ENCODE results near the gene CTNND2.

The CTNND2 gene

GRCh38 chr5:11483630-11484029, 420.6 kb downstream of the CTNND2 start:
- no peak overlapping the region for H3K27ac ChIP-seq (ENCODE audit: low read length, poor library complexity, severe bottlenecking)
- H3K27me3 ChIP-seq (ENCODE audit: control insufficient read depth in 1 of 2, insufficient read depth in 1 of 2, low read length in 2 of 2): no peaks in the 10 kb centered on the region
- H3K9me3 ChIP-seq (ENCODE audit: control insufficient read depth, low read length): no peaks in the 10 kb centered on the region
- H3K79me1 ChIP-seq (replicated peaks; ENCODE audit: low read length, poor library complexity, severe bottlenecking): no peaks in the 10 kb centered on the region
- no peak overlapping the region for H3K4me3 ChIP-seq (ENCODE audit: insufficient read depth in 1 of 2, low read depth in 1 of 2, low read length in 2 of 2)
- H2BK15ac ChIP-seq (ENCODE audit: low read depth, poor library complexity, severe bottlenecking): no peak overlapping the region
- H3K14ac ChIP-seq (ENCODE audit: low read length in 2 of 2): no peak overlapping the region
- H2AK5ac ChIP-seq (ENCODE audit: low read length, severe bottlenecking): no peak overlapping the region
- H2BK12ac ChIP-seq (ENCODE audit: low read length in 2 of 2): no peak overlapping the region
- no peaks in the 10 kb centered on the region for H3K36me3 ChIP-seq (ENCODE audit: control insufficient read depth in 1 of 2, insufficient read depth in 2 of 2, low read depth in 1 of 2, low read length in 2 of 2)
- H3K23ac ChIP-seq (ENCODE audit: low read length in 2 of 2): no peak overlapping the region
- H2BK5ac ChIP-seq (ENCODE audit: low read depth, low read length, poor library complexity, severe bottlenecking): no peak overlapping the region
- H4K8ac ChIP-seq (ENCODE audit: low read length): no peak overlapping the region
- H3K9ac ChIP-seq (ENCODE audit: low read length): no peak overlapping the region
- no peak overlapping the region for H4K91ac ChIP-seq (ENCODE audit: low read length)
- H3K4me1 ChIP-seq (ENCODE audit: control insufficient read depth, insufficient read depth, low read depth, low read length): no peaks in the 10 kb centered on the region
- H3K4ac ChIP-seq (ENCODE audit: low read depth in 1 of 2, low read length in 2 of 2): no peak overlapping the region
- DNase-seq: peak; percentile 11
- 41% methylated on average over 5 of the region's 5 CpGs for WGBS
- no peak overlapping the region for H3K18ac ChIP-seq (ENCODE audit: low read depth in 1 of 2, low read length in 2 of 2)
- H2BK120ac ChIP-seq (ENCODE audit: low read depth, low read length): no peak overlapping the region
- H2AFZ ChIP-seq (ENCODE audit: low read depth, low read length): no peak overlapping the region
- no peak overlapping the region for H3K4me2 ChIP-seq (ENCODE audit: low read length, poor library complexity, severe bottlenecking)

- no peak overlapping the region for H2AFZ ChIP-seq (ENCODE audit: low read depth, low read length)
- no peak overlapping the region for H4K8ac ChIP-seq (ENCODE audit: low read length)
- no peak overlapping the region for H4K91ac ChIP-seq (ENCODE audit: low read length)
- no peak overlapping the region for H3K4me3 ChIP-seq (ENCODE audit: insufficient read depth in 1 of 2, low read depth in 1 of 2, low read length in 2 of 2)
- no peak overlapping the region for H3K23ac ChIP-seq (ENCODE audit: low read length in 2 of 2)
- no peaks in the 10 kb centered on the region for H3K9me3 ChIP-seq (ENCODE audit: control insufficient read depth, low read length)
- 59% methylated on average over 4 of the region's 4 CpGs for WGBS
- H2BK15ac ChIP-seq (ENCODE audit: low read depth, poor library complexity, severe bottlenecking): no peak overlapping the region
- H3K9ac ChIP-seq (ENCODE audit: low read length): no peak overlapping the region
- H3K36me3 ChIP-seq (ENCODE audit: control insufficient read depth in 1 of 2, insufficient read depth in 2 of 2, low read depth in 1 of 2, low read length in 2 of 2): no peaks in the 10 kb centered on the region
- no peak overlapping the region for H2BK5ac ChIP-seq (ENCODE audit: low read depth, low read length, poor library complexity, severe bottlenecking)
- H3K4me1 ChIP-seq (ENCODE audit: control insufficient read depth, insufficient read depth, low read depth, low read length): no peaks in the 10 kb centered on the region
- H3K4ac ChIP-seq (ENCODE audit: low read depth in 1 of 2, low read length in 2 of 2): no peak overlapping the region
- H3K27ac ChIP-seq (ENCODE audit: low read length, poor library complexity, severe bottlenecking): no peak overlapping the region
- no peaks in the 10 kb centered on the region for H3K27me3 ChIP-seq (ENCODE audit: control insufficient read depth in 1 of 2, insufficient read depth in 1 of 2, low read length in 2 of 2)
- DNase-seq: peak; percentile 0
- no peak overlapping the region for H3K4me2 ChIP-seq (ENCODE audit: low read length, poor library complexity, severe bottlenecking)
- H2BK12ac ChIP-seq (ENCODE audit: low read length in 2 of 2): no peak overlapping the region
- no peaks in the 10 kb centered on the region for H3K79me1 ChIP-seq (replicated peaks; ENCODE audit: low read length, poor library complexity, severe bottlenecking)
- H2AK5ac ChIP-seq (ENCODE audit: low read length, severe bottlenecking): no peak overlapping the region
- H2BK120ac ChIP-seq (ENCODE audit: low read depth, low read length): no peak overlapping the region
- H3K14ac ChIP-seq (ENCODE audit: low read length in 2 of 2): no peak overlapping the region
- H3K18ac ChIP-seq (ENCODE audit: low read depth in 1 of 2, low read length in 2 of 2): no peak overlapping the region
Measured at GRCh38 chr5:11482011-11482410, 422.2 kb downstream of the CTNND2 start.

GRCh38 chr5:11477786-11478185, 426.5 kb downstream of the CTNND2 start:
- 93% methylated on average over 2 of the region's 3 CpGs for WGBS

GRCh38 chr5:11476866-11477265, 427.4 kb downstream of the CTNND2 start:
- H3K4me3 ChIP-seq (ENCODE audit: insufficient read depth in 1 of 2, low read depth in 1 of 2, low read length in 2 of 2): no peak overlapping the region
- no peaks in the 10 kb centered on the region for H3K27me3 ChIP-seq (ENCODE audit: control insufficient read depth in 1 of 2, insufficient read depth in 1 of 2, low read length in 2 of 2)
- no peak overlapping the region for H3K23ac ChIP-seq (ENCODE audit: low read length in 2 of 2)
- no peaks in the 10 kb centered on the region for H3K9me3 ChIP-seq (ENCODE audit: control insufficient read depth, low read length)
- no peak overlapping the region for H3K27ac ChIP-seq (ENCODE audit: low read length, poor library complexity, severe bottlenecking)
- H3K9ac ChIP-seq (ENCODE audit: low read length): no peak overlapping the region
- no peak overlapping the region for H3K4ac ChIP-seq (ENCODE audit: low read depth in 1 of 2, low read length in 2 of 2)
- no peak overlapping the region for H3K14ac ChIP-seq (ENCODE audit: low read length in 2 of 2)
- H3K18ac ChIP-seq (ENCODE audit: low read depth in 1 of 2, low read length in 2 of 2): no peak overlapping the region
- DNase-seq: no peak
- no peak overlapping the region for H2AK5ac ChIP-seq (ENCODE audit: low read length, severe bottlenecking)
- H4K8ac ChIP-seq (ENCODE audit: low read length): no peak overlapping the region
- no peak overlapping the region for H2BK5ac ChIP-seq (ENCODE audit: low read depth, low read length, poor library complexity, severe bottlenecking)
- H2BK15ac ChIP-seq (ENCODE audit: low read depth, poor library complexity, severe bottlenecking): no peak overlapping the region
- no peaks in the 10 kb centered on the region for H3K79me1 ChIP-seq (replicated peaks; ENCODE audit: low read length, poor library complexity, severe bottlenecking)
- H4K91ac ChIP-seq (ENCODE audit: low read length): no peak overlapping the region
- H3K4me1 ChIP-seq (ENCODE audit: control insufficient read depth, insufficient read depth, low read depth, low read length): no peaks in the 10 kb centered on the region
- H2BK12ac ChIP-seq (ENCODE audit: low read length in 2 of 2): no peak overlapping the region
- H2BK120ac ChIP-seq (ENCODE audit: low read depth, low read length): no peak overlapping the region
- no peak overlapping the region for H2AFZ ChIP-seq (ENCODE audit: low read depth, low read length)
- WGBS: 85% methylated on average over 2 of the region's 2 CpGs
- no peaks in the 10 kb centered on the region for H3K36me3 ChIP-seq (ENCODE audit: control insufficient read depth in 1 of 2, insufficient read depth in 2 of 2, low read depth in 1 of 2, low read length in 2 of 2)
- no peak overlapping the region for H3K4me2 ChIP-seq (ENCODE audit: low read length, poor library complexity, severe bottlenecking)

More at GRCh38 chr5:11477786-11478185, 426.5 kb downstream of the CTNND2 start:
- H3K4me1 ChIP-seq (ENCODE audit: control insufficient read depth, insufficient read depth, low read depth, low read length): no peaks in the 10 kb centered on the region
- no peak overlapping the region for H3K14ac ChIP-seq (ENCODE audit: low read length in 2 of 2)
- no peak overlapping the region for H2AFZ ChIP-seq (ENCODE audit: low read depth, low read length)
- no peaks in the 10 kb centered on the region for H3K27me3 ChIP-seq (ENCODE audit: control insufficient read depth in 1 of 2, insufficient read depth in 1 of 2, low read length in 2 of 2)
- H4K8ac ChIP-seq (ENCODE audit: low read length): no peak overlapping the region
- H2BK15ac ChIP-seq (ENCODE audit: low read depth, poor library complexity, severe bottlenecking): no peak overlapping the region
- no peak overlapping the region for H3K4ac ChIP-seq (ENCODE audit: low read depth in 1 of 2, low read length in 2 of 2)
- H3K18ac ChIP-seq (ENCODE audit: low read depth in 1 of 2, low read length in 2 of 2): no peak overlapping the region
- H2AK5ac ChIP-seq (ENCODE audit: low read length, severe bottlenecking): no peak overlapping the region
- no peak overlapping the region for H3K23ac ChIP-seq (ENCODE audit: low read length in 2 of 2)
- no peak overlapping the region for H3K27ac ChIP-seq (ENCODE audit: low read length, poor library complexity, severe bottlenecking)
- H4K91ac ChIP-seq (ENCODE audit: low read length): no peak overlapping the region
- H3K36me3 ChIP-seq (ENCODE audit: control insufficient read depth in 1 of 2, insufficient read depth in 2 of 2, low read depth in 1 of 2, low read length in 2 of 2): no peaks in the 10 kb centered on the region
- DNase-seq: no peak
- no peak overlapping the region for H3K9ac ChIP-seq (ENCODE audit: low read length)
- H3K4me2 ChIP-seq (ENCODE audit: low read length, poor library complexity, severe bottlenecking): no peak overlapping the region
- no peak overlapping the region for H2BK12ac ChIP-seq (ENCODE audit: low read length in 2 of 2)
- H3K9me3 ChIP-seq (ENCODE audit: control insufficient read depth, low read length): no peaks in the 10 kb centered on the region
- no peak overlapping the region for H2BK5ac ChIP-seq (ENCODE audit: low read depth, low read length, poor library complexity, severe bottlenecking)
- H3K79me1 ChIP-seq (replicated peaks; ENCODE audit: low read length, poor library complexity, severe bottlenecking): no peaks in the 10 kb centered on the region
- no peak overlapping the region for H2BK120ac ChIP-seq (ENCODE audit: low read depth, low read length)
- no peak overlapping the region for H3K4me3 ChIP-seq (ENCODE audit: insufficient read depth in 1 of 2, low read depth in 1 of 2, low read length in 2 of 2)
